Measurements from ENCODE around the gene C1orf159.

DNA sequence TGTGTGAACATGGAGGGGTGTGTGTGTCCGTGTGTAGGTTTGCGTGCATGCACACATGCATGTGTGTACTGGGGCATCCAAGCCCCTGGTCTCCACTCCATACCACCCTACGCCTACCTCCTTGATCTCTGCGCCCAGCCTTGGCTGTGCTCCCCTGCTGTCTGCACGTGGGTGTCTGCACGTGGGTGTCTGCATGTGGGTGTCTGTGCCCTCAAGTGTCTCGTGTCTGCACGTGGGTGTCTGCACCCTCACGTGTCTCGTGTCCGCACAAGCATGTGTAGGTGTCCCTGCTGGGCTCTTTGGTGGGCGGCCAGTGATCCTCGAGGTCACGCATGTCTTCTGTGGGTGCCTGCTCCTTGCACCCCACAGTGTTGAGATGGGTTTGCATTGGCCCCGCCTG lies 62.9 kb downstream of the C1orf159 start:
- TF ChIP-seq ELF4 (IDR thresholded peaks at IDR 0.05) (no peak), SP1 (IDR thresholded peaks at IDR 0.05) (no peak), ZNF384 (IDR thresholded peaks at IDR 0.05) (no peak), TARDBP (IDR thresholded peaks at IDR 0.05) (no peak), BHLHE40 (IDR thresholded peaks at IDR 0.05; ENCODE audit: borderline replicate concordance) (no peak), PKNOX1 (IDR thresholded peaks at IDR 0.05) (no peak), ARNT (IDR thresholded peaks at IDR 0.05) (no peak)

Measured in HEK293T (cell line).